ENCODE measurements around the gene STIM2. TPM values are rescaled to one million over a fixed set of nuclear protein-coding genes. Genes with fewer than 3 reads are reported as not detected.

STIM2 gene
- total RNA-seq, 1 experiment from 2014 or later, result 30.2 TPM

GRCh38 chr4:26889356-26889755 lies 28.7 kb downstream of the STIM2 start:
- no TSS peak for BruUV-seq (replicated peaks)

GRCh38 chr4:26891054-26891453 lies 30.4 kb downstream of the STIM2 start:
- Histone ChIP-seq H3K4me3 (no peak overlapping the region), H3K4me1 (replicated peaks; ENCODE audit: insufficient read depth) (no peaks in the 10 kb centered on the region), H3K36me3 (ENCODE audit: low read depth) (no peaks in the 10 kb centered on the region), H3K79me2 (ENCODE audit: low read depth) (no peaks in the 10 kb centered on the region), H3K9me3 (ENCODE audit: insufficient read depth, low read depth) (no peaks in the 10 kb centered on the region), H4K20me1 (ENCODE audit: insufficient read depth) (no peaks in the 10 kb centered on the region), H3F3A (ENCODE audit: insufficient read depth, low read depth) (no peaks in the 10 kb centered on the region), H3K9me2 (ENCODE audit: insufficient read depth) (no peaks in the 10 kb centered on the region), H3K27ac (no peak overlapping the region), H3K27me3 (ENCODE audit: insufficient read depth, low read depth) (no peaks in the 10 kb centered on the region), H3K4me2 (no peak overlapping the region), H2AFZ (no peak overlapping the region)
- intact Hi-C loops (cut with micrococcal nuclease; ENCODE audit: unreplicated experiment), result no loop called here
- no TSS peak for BruUV-seq (replicated peaks)
- CTCF ChIA-PET, result no interaction called here
- TF ChIP-seq EZH2 (IDR thresholded peaks at IDR 0.05; ENCODE audit: low read depth) (no peak), CTCF (conservative IDR thresholded peaks at IDR 0.05) (no peak)
- POLR2A ChIA-PET (ENCODE audit: unreplicated experiment), result interaction anchor here (0.7 kb wide), 1 partner anchor 43 kb away, joined by 5 read pairs; no protein-coding TSS in a partner anchor
- no peak for DNase-seq

More at GRCh38 chr4:26889356-26889755, 28.7 kb downstream of the STIM2 start:
- no peaks in the 10 kb centered on the region for H3K9me3 ChIP-seq (ENCODE audit: insufficient read depth, low read depth)
- no peak overlapping the region for H3K4me3 ChIP-seq
- no peaks in the 10 kb centered on the region for H3K27me3 ChIP-seq (ENCODE audit: insufficient read depth, low read depth)
- no peaks in the 10 kb centered on the region for H3K36me3 ChIP-seq (ENCODE audit: low read depth)
- intact Hi-C loops (cut with micrococcal nuclease; ENCODE audit: unreplicated experiment), result no loop called here
- no peak for DNase-seq
- no peaks in the 10 kb centered on the region for H3F3A ChIP-seq (ENCODE audit: insufficient read depth, low read depth)
- ChIA-PET POLR2A (ENCODE audit: unreplicated experiment) (no interaction called here), CTCF (no interaction called here)
- H3K27ac ChIP-seq, result no peak overlapping the region
- no peaks in the 10 kb centered on the region for H4K20me1 ChIP-seq (ENCODE audit: insufficient read depth)
- no peaks in the 10 kb centered on the region for H3K9me2 ChIP-seq (ENCODE audit: insufficient read depth)
- no peak for TF ChIP-seq CTCF (conservative IDR thresholded peaks at IDR 0.05)
- TF ChIP-seq EZH2 (IDR thresholded peaks at IDR 0.05; ENCODE audit: low read depth), result no peak
- no peak overlapping the region for H3K4me2 ChIP-seq
- no peaks in the 10 kb centered on the region for H3K4me1 ChIP-seq (replicated peaks; ENCODE audit: insufficient read depth)
- no peak overlapping the region for H2AFZ ChIP-seq
- H3K79me2 ChIP-seq (ENCODE audit: low read depth), result no peaks in the 10 kb centered on the region

GRCh38 chr4:26891867-26892266 lies 31.2 kb downstream of the STIM2 start:
- Histone ChIP-seq H3K27me3 (ENCODE audit: insufficient read depth, low read depth) (no peaks in the 10 kb centered on the region), H3K36me3 (ENCODE audit: low read depth) (no peaks in the 10 kb centered on the region), H4K20me1 (ENCODE audit: insufficient read depth) (no peaks in the 10 kb centered on the region), H2AFZ (no peak overlapping the region), H3K4me1 (replicated peaks; ENCODE audit: insufficient read depth) (no peaks in the 10 kb centered on the region), H3K9me3 (ENCODE audit: insufficient read depth, low read depth) (no peaks in the 10 kb centered on the region), H3K4me2 (no peak overlapping the region), H3K4me3 (no peak overlapping the region), H3K9me2 (ENCODE audit: insufficient read depth) (no peaks in the 10 kb centered on the region), H3K27ac (no peak overlapping the region), H3F3A (ENCODE audit: insufficient read depth, low read depth) (no peaks in the 10 kb centered on the region), H3K79me2 (ENCODE audit: low read depth) (no peaks in the 10 kb centered on the region)
- DNase-seq, result no peak
- BruUV-seq (replicated peaks), result no TSS peak
- CTCF ChIA-PET, result no interaction called here
- POLR2A ChIA-PET (ENCODE audit: unreplicated experiment), result no interaction called here
- intact Hi-C loops (cut with micrococcal nuclease; ENCODE audit: unreplicated experiment), result no loop called here
- no peak for TF ChIP-seq EZH2 (IDR thresholded peaks at IDR 0.05; ENCODE audit: low read depth)
- TF ChIP-seq CTCF (conservative IDR thresholded peaks at IDR 0.05), result no peak

Data from PC-9 (cell line).